IMR-90 (cell line): Measurements from ENCODE around the gene RABGGTB. TPM values are rescaled to one million over a fixed set of nuclear protein-coding genes. Genes with fewer than 3 reads are reported as not detected.

Experiments
- ATAC-seq: fragments of 200-7000 bp; cut with Tn5 transposase; 2 replicates; pipeline ENCODE4 v1.9.1; 2020; ENCODE audit warnings: low read depth, mild to moderate bottlenecking, moderate library complexity
- BruUV-seq: library from RNA; stranded (reverse); fragments of 400-500 nt; replicated peaks from 2 replicates; lab custom pipeline; 2021; lab: Mats Ljungman, UMichigan
- CTCF ChIA-PET: fragments of 300-600 bp; formaldehyde crosslinking; extraction: SDS; loops from one replicate; lab custom pipeline; 2021; ENCODE audit warnings: antibody characterized with exemption; lab: Yijun Ruan, JAX
- POLR2A ChIA-PET: fragments of 300-600 bp; sonication (Branson Sonifier 250); formaldehyde crosslinking; loops from one replicate; lab custom pipeline; 2022; ENCODE audit warnings: antibody characterized with exemption; ENCODE audit not compliant: unreplicated experiment; lab: Charles Lee
- DNase-seq: peaks from one replicate; pipeline ENCODE4 v3.0.0; 2013
- H2AFZ ChIP-seq: replicated peaks from 2 replicates; pipeline ENCODE3; 2013; ENCODE audit warnings: low read length, mild to moderate bottlenecking; ENCODE audit not compliant: poor library complexity
- H2AK5ac ChIP-seq: 2 replicates; pipeline ENCODE4 v1.6.1; 2013; ENCODE audit warnings: low read depth, low read length, inconsistent platforms
- H2AK9ac ChIP-seq: replicated peaks from 2 replicates; pipeline ENCODE3; 2013; ENCODE audit warnings: mild to moderate bottlenecking, low read depth, low read length, moderate library complexity; ENCODE audit not compliant: poor library complexity
- H2BK120ac ChIP-seq: 2 replicates; pipeline ENCODE4 v1.6.1; 2013; ENCODE audit warnings: low read depth, low read length, inconsistent platforms
- H2BK15ac ChIP-seq: 3 replicates; pipeline ENCODE4 v1.6.1; 2013; ENCODE audit warnings: low read depth, low read length, inconsistent platforms
- H2BK20ac ChIP-seq: 2 replicates; pipeline ENCODE4 v1.6.1; 2013; ENCODE audit warnings: low read depth, mild to moderate bottlenecking, inconsistent platforms, low read length, moderate library complexity
- H2BK5ac ChIP-seq: 2 replicates; pipeline ENCODE4 v1.6.1; 2013; ENCODE audit warnings: mild to moderate bottlenecking, low read depth, low read length, inconsistent platforms; ENCODE audit not compliant: poor library complexity, severe bottlenecking
- H3K14ac ChIP-seq: replicated peaks from 2 replicates; pipeline ENCODE4 v1.6.1; 2013; ENCODE audit warnings: low read depth, low read length, inconsistent platforms
- H3K18ac ChIP-seq: 2 replicates; pipeline ENCODE4 v1.6.1; 2013; ENCODE audit warnings: low read depth, low read length, control low read depth
- H3K23ac ChIP-seq: 2 replicates; pipeline ENCODE4 v1.6.1; 2013; ENCODE audit warnings: low read depth, low read length, inconsistent platforms
- H3K27ac ChIP-seq: 2 replicates; pipeline ENCODE4 v1.5.1; 2013; ENCODE audit warnings: mild to moderate bottlenecking, control low read depth, low read length; ENCODE audit not compliant: insufficient read depth
- H3K27me3 ChIP-seq: 2 replicates; pipeline ENCODE4 v1.6.1; 2013; ENCODE audit warnings: low read length; ENCODE audit not compliant: control insufficient read depth, insufficient read depth
- H3K36me3 ChIP-seq: 2 replicates; pipeline ENCODE4 v1.6.1; 2013; ENCODE audit warnings: low read length, mixed read lengths; ENCODE audit not compliant: control insufficient read depth, insufficient read depth
- H3K4ac ChIP-seq: 2 replicates; pipeline ENCODE4 v1.6.1; 2013; ENCODE audit warnings: low read depth, low read length, inconsistent platforms
- H3K4me1 ChIP-seq: 2 replicates; pipeline ENCODE4 v1.6.1; 2013; ENCODE audit warnings: low read length, mixed read lengths; ENCODE audit not compliant: control insufficient read depth, insufficient read depth
- H3K4me2 ChIP-seq: 2 replicates; pipeline ENCODE4 v1.6.1; 2013; ENCODE audit warnings: low read depth, mild to moderate bottlenecking, control low read depth, low read length, moderate library complexity
- H3K4me3 ChIP-seq: 2 replicates; pipeline ENCODE4 v1.5.1; 2013; ENCODE audit warnings: low read depth, mild to moderate bottlenecking, control low read depth, low read length, moderate library complexity; ENCODE audit not compliant: insufficient read depth
- H3K56ac ChIP-seq: 2 replicates; pipeline ENCODE4 v1.6.1; 2013; ENCODE audit warnings: low read length, inconsistent platforms; ENCODE audit not compliant: insufficient read depth; ENCODE audit errors: extremely low read depth
- H3K79me1 ChIP-seq, 2 experiments: 2 replicates each; pipeline ENCODE4 v1.6.1; 2013; ENCODE audit warnings: low read length in 2 of 2, inconsistent platforms in 1 of 2, low read depth in 1 of 2
- H3K9ac ChIP-seq: 2 replicates; pipeline ENCODE4 v1.6.1; 2013; ENCODE audit warnings: low read depth, low read length, control low read depth
- H3K9me1 ChIP-seq: 2 replicates; pipeline ENCODE4 v1.6.1; 2013; ENCODE audit warnings: low read length, inconsistent platforms; ENCODE audit not compliant: insufficient read depth
- H3K9me3 ChIP-seq: 2 replicates; pipeline ENCODE4 v1.6.1; 2013; ENCODE audit warnings: low read length; ENCODE audit not compliant: control insufficient read depth, insufficient read depth
- H4K20me1 ChIP-seq: 2 replicates; pipeline ENCODE4 v1.6.1; 2013; ENCODE audit warnings: low read length, inconsistent platforms; ENCODE audit not compliant: insufficient read depth
- H4K5ac ChIP-seq: 2 replicates; pipeline ENCODE4 v1.6.1; 2013; ENCODE audit warnings: mild to moderate bottlenecking, low read depth, low read length, control low read depth
- H4K8ac ChIP-seq, 2 experiments: 2 replicates each; pipeline ENCODE4 v1.6.1; 2013; ENCODE audit warnings: low read depth in 2 of 2, low read length in 2 of 2, control low read depth in 1 of 2, inconsistent platforms in 1 of 2
- H4K91ac ChIP-seq: 2 replicates; pipeline ENCODE4 v1.6.1; 2013; ENCODE audit warnings: low read depth, low read length, inconsistent platforms; ENCODE audit not compliant: insufficient read depth
- BHLHE40 ChIP-seq: fragments of 150-350 bp; IDR thresholded peaks from 2 replicates; pipeline ENCODE4 v1.6.1; 2016; ENCODE audit warnings: mild to moderate bottlenecking, low read depth, low read length
- CEBPB ChIP-seq: IDR thresholded peaks from 2 replicates; pipeline ENCODE4 v1.6.1; 2012; ENCODE audit warnings: low read depth, low read length, improper control_type of control experiment
- CHD1 ChIP-seq: IDR thresholded peaks from 2 replicates; pipeline ENCODE4 v1.6.1; 2012; ENCODE audit warnings: low read depth, low read length, improper control_type of control experiment
- ELK1 ChIP-seq: fragments of 150-350 bp; IDR thresholded peaks from 2 replicates; pipeline ENCODE4 v1.6.1; 2016; ENCODE audit warnings: low read depth, mild to moderate bottlenecking, low read length, moderate library complexity, borderline replicate concordance
- FOS ChIP-seq: fragments of 150-350 bp; IDR thresholded peaks from 2 replicates; pipeline ENCODE4 v1.6.1; 2016; ENCODE audit warnings: low read depth, low read length
- MAFK ChIP-seq: IDR thresholded peaks from 2 replicates; pipeline ENCODE4 v1.6.1; 2012; ENCODE audit warnings: low read depth, low read length, improper control_type of control experiment
- MAZ ChIP-seq: IDR thresholded peaks from 2 replicates; pipeline ENCODE4 v1.6.1; 2012; ENCODE audit warnings: low read depth, mild to moderate bottlenecking, low read length, improper control_type of control experiment, moderate library complexity, borderline replicate concordance
- MXI1 ChIP-seq: IDR thresholded peaks from 2 replicates; pipeline ENCODE4 v1.6.1; 2012; ENCODE audit warnings: low read depth, mild to moderate bottlenecking, low read length, moderate library complexity, borderline replicate concordance
- RAD21 ChIP-seq: IDR thresholded peaks from 2 replicates; pipeline ENCODE4 v1.6.1; 2012; ENCODE audit warnings: low read length, improper control_type of control experiment
- RFX5 ChIP-seq: IDR thresholded peaks from 2 replicates; pipeline ENCODE4 v1.8.0; 2012; ENCODE audit warnings: low read depth, mild to moderate bottlenecking, low read length, moderate library complexity
- SMC3 ChIP-seq: fragments of 150-350 bp; IDR thresholded peaks from 2 replicates; pipeline ENCODE4 v1.6.1; 2016; ENCODE audit warnings: low read depth, mild to moderate bottlenecking, antibody characterized with exemption, low read length, moderate library complexity
- USF2 ChIP-seq: fragments of 150-350 bp; IDR thresholded peaks from 2 replicates; pipeline ENCODE4 v1.6.1; 2017; ENCODE audit warnings: mild to moderate bottlenecking, antibody characterized with exemption, low read length, low read depth
- WGBS, 2 experiments: methylation state at CpG; one replicate each; pipeline versions ENCODE4 v1.1.5 to v1.1.7; 2013; ENCODE audit warnings: missing lambda C conversion rate in 2 of 2; ENCODE audit not compliant: insufficient read length in 1 of 2; ENCODE audit errors: extremely low coverage in 2 of 2; 5-methylcytosine and 5-hydroxymethylcytosine counted together
- dilution Hi-C: fragments of 300-500 bp; cut with HindIII; formaldehyde crosslinking; loops from one replicate; pipeline ENCODE4 v1.14.3; 2018; ENCODE audit warnings: low sequenced_read_pairs; ENCODE audit not compliant: unreplicated experiment
- in situ Hi-C: fragments of 300-500 bp; cut with MboI; formaldehyde crosslinking; loops from 3 replicates; pipeline ENCODE4 v1.14.3; 2019; ENCODE audit warnings: low sequenced_read_pairs, inconsistent platforms, mixed read lengths
- intact Hi-C: fragments of 100-400 bp; cut with micrococcal nuclease; formaldehyde crosslinking; loops from 2 replicates; pipeline ENCODE4 v1.10.0; 2022
- polyA plus RNA-seq, 3 experiments: library from polyadenylated mRNA; depleted of rRNA; stranded (reverse); fragments of >200 nt; gene quantifications; 2 replicates each; pipeline ENCODE4 v1.2.3, GENCODE V29; 2012; ENCODE audit warnings: low replicate concordance in 1 of 3
- total RNA-seq: library from RNA; depleted of rRNA; stranded (reverse); fragments of >200 nt; gene quantifications from 2 replicates; pipeline ENCODE4 v1.2.3, GENCODE V29; 2012
- TF ChIP-seq, protein P1 (sequence below): conservative IDR thresholded peaks from 2 replicates; pipeline ENCODE4 v1.5.1; 2012; ENCODE audit warnings: mild to moderate bottlenecking, low read depth, low read length, improper control_type of control experiment

The RABGGTB gene
- total and polyA plus RNA-seq, 2 of the 4 experiments (the other 2 are of a cell fraction) = 48.2 to 76.0 TPM

DNA sequence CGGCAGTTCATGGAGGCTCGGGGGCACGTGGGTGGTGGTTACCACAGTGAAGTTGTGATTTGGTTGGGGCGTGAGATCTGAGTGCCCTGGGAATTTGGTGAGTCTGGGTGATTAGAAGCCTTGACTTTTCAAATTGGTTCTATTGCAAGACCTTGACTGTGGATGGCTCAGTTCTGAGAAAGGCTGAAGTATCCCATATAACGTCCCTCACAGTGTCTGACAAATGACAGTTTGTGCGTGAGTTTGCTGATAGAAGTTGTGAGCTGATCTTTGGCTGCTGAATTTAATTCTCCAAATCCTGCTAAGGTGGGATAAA is 11.2 kb downstream of the RABGGTB start:
- ATAC-seq (no peak; the same call in none of the 2 replicates), DNase-seq (no peak)
- H3K4ac ChIP-seq = no peak overlapping the region
- CTCF ChIA-PET = no interaction called here
- no peak overlapping the region for H3K9ac ChIP-seq
- peaks cover 0 to 12% of the 10 kb centered on the region in 2 experiments; a peak in 1 of 4 replicates for H3K79me1 ChIP-seq
- BruUV-seq = no TSS peak
- no peak overlapping the region for H2BK5ac ChIP-seq
- no peak overlapping the region for H2AK9ac ChIP-seq
- H2AK5ac ChIP-seq = no peak overlapping the region
- no peak overlapping the region for H2BK120ac ChIP-seq
- TF ChIP-seq CHD1 = no peak
- TF ChIP-seq, protein P1, sequence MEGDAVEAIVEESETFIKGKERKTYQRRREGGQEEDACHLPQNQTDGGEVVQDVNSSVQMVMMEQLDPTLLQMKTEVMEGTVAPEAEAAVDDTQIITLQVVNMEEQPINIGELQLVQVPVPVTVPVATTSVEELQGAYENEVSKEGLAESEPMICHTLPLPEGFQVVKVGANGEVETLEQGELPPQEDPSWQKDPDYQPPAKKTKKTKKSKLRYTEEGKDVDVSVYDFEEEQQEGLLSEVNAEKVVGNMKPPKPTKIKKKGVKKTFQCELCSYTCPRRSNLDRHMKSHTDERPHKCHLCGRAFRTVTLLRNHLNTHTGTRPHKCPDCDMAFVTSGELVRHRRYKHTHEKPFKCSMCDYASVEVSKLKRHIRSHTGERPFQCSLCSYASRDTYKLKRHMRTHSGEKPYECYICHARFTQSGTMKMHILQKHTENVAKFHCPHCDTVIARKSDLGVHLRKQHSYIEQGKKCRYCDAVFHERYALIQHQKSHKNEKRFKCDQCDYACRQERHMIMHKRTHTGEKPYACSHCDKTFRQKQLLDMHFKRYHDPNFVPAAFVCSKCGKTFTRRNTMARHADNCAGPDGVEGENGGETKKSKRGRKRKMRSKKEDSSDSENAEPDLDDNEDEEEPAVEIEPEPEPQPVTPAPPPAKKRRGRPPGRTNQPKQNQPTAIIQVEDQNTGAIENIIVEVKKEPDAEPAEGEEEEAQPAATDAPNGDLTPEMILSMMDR = no peak
- no peak for TF ChIP-seq USF2
- no peak for TF ChIP-seq RAD21
- TF ChIP-seq FOS = no peak
- TF ChIP-seq CEBPB = no peak
- TF ChIP-seq MXI1 = no peak
- TF ChIP-seq SMC3 = no peak
- TF ChIP-seq MAZ = no peak
- no peak for TF ChIP-seq BHLHE40
- TF ChIP-seq MAFK = no peak
- no peak for TF ChIP-seq RFX5
- no peak for TF ChIP-seq ELK1
- H2AFZ ChIP-seq = no peak overlapping the region
- no peak overlapping the region for H3K14ac ChIP-seq
- dilution Hi-C loops = no loop called here
- no peak overlapping the region for H4K5ac ChIP-seq
- H4K8ac ChIP-seq = no peak overlapping the region
- H3K56ac ChIP-seq = no peak overlapping the region
- WGBS, 2 experiments = 90% methylated on average over 3 of the region's 6 CpGs; no CpG with 5 or more reads in 1 of the 2 experiments
- no peaks in the 10 kb centered on the region for H3K4me1 ChIP-seq
- no peak overlapping the region for H3K4me2 ChIP-seq
- peaks cover 36% of the 10 kb centered on the region for H3K36me3 ChIP-seq
- peaks cover 30% of the 10 kb centered on the region for H4K20me1 ChIP-seq
- no peak overlapping the region for H2BK20ac ChIP-seq
- H3K18ac ChIP-seq = no peak overlapping the region
- no peaks in the 10 kb centered on the region for H3K9me3 ChIP-seq
- POLR2A ChIA-PET = no interaction called here
- intact Hi-C loops = loop anchor here (10.0 kb wide), 1 partner anchor 532 kb away; no protein-coding TSS in a partner anchor
- no peak overlapping the region for H3K23ac ChIP-seq
- no peak overlapping the region for H3K4me3 ChIP-seq
- H4K91ac ChIP-seq = no peak overlapping the region
- H3K9me1 ChIP-seq = 0 out of 2 replicates have a peak, but pooled peaks cover 2% of the 10 kb centered on the region
- no peak overlapping the region for H3K27ac ChIP-seq
- in situ Hi-C loops = loop anchor here (10.0 kb wide), 1 partner anchor 278 kb away; the partner anchor contains the start of gene ST6GALNAC3
- no peaks in the 10 kb centered on the region for H3K27me3 ChIP-seq
- no peak overlapping the region for H2BK15ac ChIP-seq
